SK-N-SH (cell line): ENCODE measurements around the gene CELF5. TPM values are rescaled to one million over a fixed set of nuclear protein-coding genes. Genes with fewer than 3 reads are reported as not detected.

Experiments
- CTCF ChIA-PET: fragments of 300-600, 350-600 bp; formaldehyde crosslinking; extraction: SDS; loops from one replicate; lab custom pipeline; 2021; lab: Yijun Ruan, JAX
- POLR2A ChIA-PET: fragments of 350-600 bp; sonication (Branson Sonifier 250); formaldehyde crosslinking; extraction: SDS; loops from one replicate; lab custom pipeline; 2020; ENCODE audit warnings: antibody characterized with exemption, inconsistent platforms; lab: Yijun Ruan, JAX
- DNase-seq: peaks from one replicate; pipeline ENCODE4 v3.0.0; 2012
- H2AFZ ChIP-seq: fragments of 200-600 bp; sonication (generic); 2 replicates; pipeline ENCODE4 v1.8.1; 2016; ENCODE audit warnings: antibody characterized with exemption, mild to moderate bottlenecking, low read depth
- H3F3A ChIP-seq: fragments of 200-600 bp; sonication (generic); replicated peaks from 2 replicates; pipeline ENCODE3; 2016; ENCODE audit warnings: antibody characterized with exemption, mild to moderate bottlenecking; ENCODE audit not compliant: insufficient read depth
- H3K27ac ChIP-seq, 2 experiments: fragments of 200-500 bp in 1 of 2; fragments of 200-600 bp in 1 of 2; sonication (Bioruptor generic) in 1 of 2; sonication (generic), shearing (Covaris generic) in 1 of 2; 2 replicates each; pipeline versions ENCODE4 v1.5.1 to v1.6.1; 2014 to 2016; ENCODE audit warnings: low read depth in 2 of 2, inconsistent platforms in 1 of 2, low read length in 1 of 2, mild to moderate bottlenecking in 1 of 2, mixed read lengths in 1 of 2
- H3K27me3 ChIP-seq: fragments of 200-600 bp; sonication (generic), shearing (Covaris generic); 2 replicates; pipeline ENCODE4 v1.6.1; 2016; ENCODE audit warnings: mixed run types; ENCODE audit not compliant: insufficient read depth
- H3K36me3 ChIP-seq, 2 experiments: fragments of 200-500 bp in 1 of 2; fragments of 200-600 bp in 1 of 2; sonication (Bioruptor generic) in 1 of 2; sonication (generic) in 1 of 2; replicated peaks in 1 of 2; 2 replicates each; pipeline versions ENCODE3 to v1.5.1; 2014 to 2016; ENCODE audit warnings: low read length in 1 of 2, mild to moderate bottlenecking in 1 of 2; ENCODE audit not compliant: insufficient read depth in 2 of 2, control insufficient read depth in 1 of 2
- H3K4me1 ChIP-seq, 2 experiments: fragments of 200-500 bp in 1 of 2; fragments of 200-600 bp in 1 of 2; sonication (Bioruptor generic) in 1 of 2; sonication (generic), shearing (Covaris generic) in 1 of 2; 2 replicates each; pipeline versions ENCODE4 v1.5.1 to v1.6.1; 2014 to 2016; ENCODE audit warnings: low read depth in 1 of 2, low read length in 1 of 2, mixed run types in 1 of 2; ENCODE audit not compliant: insufficient read depth in 2 of 2, control insufficient read depth in 1 of 2
- H3K4me2 ChIP-seq: fragments of 200-600 bp; sonication (generic), shearing (Covaris generic); 2 replicates; pipeline ENCODE4 v1.6.1; 2017; ENCODE audit warnings: mixed run types
- H3K4me3 ChIP-seq, 2 experiments: fragments of 200-500 bp in 1 of 2; fragments of 200-600 bp in 1 of 2; sonication (Bioruptor generic) in 1 of 2; sonication (generic), shearing (Covaris generic) in 1 of 2; 2 replicates each; pipeline versions ENCODE4 v1.5.1 to v1.8.1; 2014 to 2016; ENCODE audit warnings: low read depth in 2 of 2, inconsistent platforms in 1 of 2, low read length in 1 of 2, mild to moderate bottlenecking in 1 of 2, mixed read lengths in 1 of 2, moderate library complexity in 1 of 2
- H3K79me2 ChIP-seq: fragments of 200-600 bp; sonication (generic); 2 replicates; pipeline ENCODE4 v1.8.1; 2017; ENCODE audit warnings: mild to moderate bottlenecking; ENCODE audit not compliant: insufficient read depth
- H3K9ac ChIP-seq: fragments of 200-600 bp; sonication (generic); 2 replicates; pipeline ENCODE4 v1.6.1; 2017; ENCODE audit warnings: mixed run types
- H3K9me2 ChIP-seq: fragments of 200-600 bp; sonication (generic); 2 replicates; pipeline ENCODE4 v1.6.1; 2017; ENCODE audit warnings: mixed run types
- H3K9me3 ChIP-seq: fragments of 200-600 bp; sonication (generic); 2 replicates; pipeline ENCODE4 v1.6.1; 2017; ENCODE audit warnings: mixed run types, mild to moderate bottlenecking, moderate library complexity
- H4K20me1 ChIP-seq: fragments of 200-600 bp; sonication (generic); 2 replicates; pipeline ENCODE4 v1.6.1; 2017; ENCODE audit warnings: mild to moderate bottlenecking, mixed run types; ENCODE audit not compliant: insufficient read depth
- CTCF ChIP-seq: fragments of 200-600 bp; sonication (generic); IDR thresholded peaks from 2 replicates; pipeline ENCODE4 v1.6.1; 2017; ENCODE audit warnings: antibody characterized with exemption, mild to moderate bottlenecking, moderate library complexity
- FOSL2 ChIP-seq: IDR thresholded peaks from 2 replicates; pipeline ENCODE4 v1.4.0; 2012; ENCODE audit warnings: low read depth, mild to moderate bottlenecking, moderate library complexity, borderline replicate concordance
- FOXJ3 ChIP-seq: sonication (generic); formaldehyde crosslinking; IDR thresholded peaks from 2 replicates; pipeline ENCODE4 v1.5.1; 2020; ENCODE audit warnings: mild to moderate bottlenecking, missing genetic modification reagents
- FOXM1 ChIP-seq: IDR thresholded peaks from 2 replicates; pipeline ENCODE4 v1.4.0; 2012; ENCODE audit warnings: low read depth, mild to moderate bottlenecking
- IRF3 ChIP-seq: fragments of 150-350 bp; IDR thresholded peaks from 2 replicates; pipeline ENCODE4 v1.6.1; 2016; ENCODE audit warnings: mild to moderate bottlenecking, low read depth, low read length
- JUND ChIP-seq: IDR thresholded peaks from 2 replicates; pipeline ENCODE4 v1.4.0; 2012
- MXI1 ChIP-seq: IDR thresholded peaks from 2 replicates; pipeline ENCODE4 v1.6.1; 2012; ENCODE audit warnings: mild to moderate bottlenecking, low read depth, low read length, improper control_type of control experiment
- NRF1 ChIP-seq: IDR thresholded peaks from 2 replicates; pipeline ENCODE4 v1.6.1; 2012; ENCODE audit warnings: low read depth, mild to moderate bottlenecking, low read length
- POLR2AphosphoS5 ChIP-seq: IDR thresholded peaks from 2 replicates; pipeline ENCODE4 v1.6.1; 2012; ENCODE audit warnings: low read depth, low read length
- RCOR1 ChIP-seq: fragments of 150-350 bp; IDR thresholded peaks from 2 replicates; pipeline ENCODE4 v1.6.1; 2017; ENCODE audit warnings: antibody characterized with exemption, low read length
- RFX5 ChIP-seq: IDR thresholded peaks from 2 replicates; pipeline ENCODE4 v1.6.1; 2012; ENCODE audit warnings: mild to moderate bottlenecking, improper control_type of control experiment, low read length
- RXRA ChIP-seq: IDR thresholded peaks from 2 replicates; pipeline ENCODE4 v1.4.0; 2012; ENCODE audit warnings: low read depth, mild to moderate bottlenecking, borderline replicate concordance
- SIN3A ChIP-seq: IDR thresholded peaks from 2 replicates; pipeline ENCODE4 v1.6.1; 2012; ENCODE audit warnings: low read depth, mild to moderate bottlenecking, low read length, moderate library complexity, borderline replicate concordance
- SMC3 ChIP-seq: IDR thresholded peaks from 2 replicates; pipeline ENCODE4 v1.6.1; 2012; ENCODE audit warnings: low read depth, low read length, improper control_type of control experiment
- TAF1 ChIP-seq: IDR thresholded peaks from 2 replicates; pipeline ENCODE4 v1.6.1; 2012; ENCODE audit warnings: low read depth, mild to moderate bottlenecking, low read length, moderate library complexity, borderline replicate concordance
- TCF12 ChIP-seq: IDR thresholded peaks from 2 replicates; pipeline ENCODE4 v1.4.0; 2012
- TEAD4 ChIP-seq: IDR thresholded peaks from 2 replicates; pipeline ENCODE4 v1.4.0; 2012; ENCODE audit warnings: mild to moderate bottlenecking, borderline replicate concordance; ENCODE audit not compliant: insufficient read depth
- USF1 ChIP-seq: IDR thresholded peaks from 2 replicates; pipeline ENCODE4 v1.4.0; 2012; ENCODE audit warnings: low read depth, borderline replicate concordance
- YY1 ChIP-seq: IDR thresholded peaks from 2 replicates; pipeline ENCODE4 v1.4.0; 2012; ENCODE audit warnings: low read depth, mild to moderate bottlenecking
- WGBS: methylation state at CpG from one replicate; pipeline ENCODE4 v1.1.6; 2017; ENCODE audit warnings: low lambda C conversion rate; 5-methylcytosine and 5-hydroxymethylcytosine counted together
- polyA plus RNA-seq, 3 experiments: library from polyadenylated mRNA; depleted of rRNA; stranded (reverse); fragments of >200 nt; gene quantifications; 2 replicates each; pipeline ENCODE4 v1.2.3, GENCODE V29; 2012
- TF ChIP-seq, protein P1 (sequence below): IDR thresholded peaks from 2 replicates; pipeline ENCODE4 v1.4.0; 2012; ENCODE audit warnings: low read depth
- TF ChIP-seq, protein P2 (sequence below): IDR thresholded peaks from 2 replicates; pipeline ENCODE4 v1.4.0; 2012; ENCODE audit warnings: low read depth, borderline replicate concordance

Gene CELF5
- polyA plus RNA-seq, 1 of the 3 experiments (the other 2 are of a cell fraction), result 0.33 TPM

- TF ChIP-seq CTCF (no peak), YY1 (no peak), TCF12 (no peak), FOXJ3 (CRISPR knock-in tag) (no peak)
- TF ChIP-seq, protein P1, sequence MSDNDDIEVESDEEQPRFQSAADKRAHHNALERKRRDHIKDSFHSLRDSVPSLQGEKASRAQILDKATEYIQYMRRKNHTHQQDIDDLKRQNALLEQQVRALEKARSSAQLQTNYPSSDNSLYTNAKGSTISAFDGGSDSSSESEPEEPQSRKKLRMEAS, result no peak
- TF ChIP-seq, all 33 proteins: peak for 0
These were observed 15.9 kb upstream of the CELF5 start (continued) for GRCh38 chr19:3208317-3209207.

GRCh38 chr19:3210347-3211017 lies 14.0 kb upstream of the CELF5 start:
- Histone ChIP-seq H3K27me3 (no peaks in the 10 kb centered on the region), H3K9me2 (no peaks in the 10 kb centered on the region), H2AFZ (no peak overlapping the region), H3K4me2 (no peak overlapping the region), H4K20me1 (0 out of 2 replicates have a peak, but pooled peaks cover 5% of the 10 kb centered on the region), H3K4me1 (no peaks in the 10 kb centered on the region), H3K9ac (no peak overlapping the region), H3K9me3 (no peaks in the 10 kb centered on the region), H3K4me3 (no peak overlapping the region; a peak in 1 of 4 replicates), H3K36me3 (peaks cover 5 to 13% of the 10 kb centered on the region in 2 experiments), H3K79me2 (no peaks in the 10 kb centered on the region), H3K27ac (no peak overlapping the region), H3F3A (no peaks in the 10 kb centered on the region)
- 37% methylated on average over 19 of the region's 20 CpGs for WGBS
- DNase-seq, result peak; percentile 90
- CTCF ChIA-PET, result interaction anchor here (0.7 to 2.4 kb wide), 14 partner anchors 9 to 253 kb away, joined by 3 to 17 read pairs (median 6); partner anchors contain the start of genes CELF5 and NCLN
- POLR2A ChIA-PET, result no interaction called here
- TF ChIP-seq, protein P2, sequence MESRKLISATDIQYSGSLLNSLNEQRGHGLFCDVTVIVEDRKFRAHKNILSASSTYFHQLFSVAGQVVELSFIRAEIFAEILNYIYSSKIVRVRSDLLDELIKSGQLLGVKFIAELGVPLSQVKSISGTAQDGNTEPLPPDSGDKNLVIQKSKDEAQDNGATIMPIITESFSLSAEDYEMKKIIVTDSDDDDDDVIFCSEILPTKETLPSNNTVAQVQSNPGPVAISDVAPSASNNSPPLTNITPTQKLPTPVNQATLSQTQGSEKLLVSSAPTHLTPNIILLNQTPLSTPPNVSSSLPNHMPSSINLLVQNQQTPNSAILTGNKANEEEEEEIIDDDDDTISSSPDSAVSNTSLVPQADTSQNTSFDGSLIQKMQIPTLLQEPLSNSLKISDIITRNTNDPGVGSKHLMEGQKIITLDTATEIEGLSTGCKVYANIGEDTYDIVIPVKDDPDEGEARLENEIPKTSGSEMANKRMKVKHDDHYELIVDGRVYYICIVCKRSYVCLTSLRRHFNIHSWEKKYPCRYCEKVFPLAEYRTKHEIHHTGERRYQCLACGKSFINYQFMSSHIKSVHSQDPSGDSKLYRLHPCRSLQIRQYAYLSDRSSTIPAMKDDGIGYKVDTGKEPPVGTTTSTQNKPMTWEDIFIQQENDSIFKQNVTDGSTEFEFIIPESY, result no peak
- no peak for TF ChIP-seq TCF12
- no peak for TF ChIP-seq TEAD4
- no peak for TF ChIP-seq USF1
- TF ChIP-seq POLR2AphosphoS5, result no peak; the same call in 1 of the 2 replicates
- TF ChIP-seq IRF3, result no peak
- no peak for TF ChIP-seq JUND
- no peak for TF ChIP-seq FOXM1
- no peak for TF ChIP-seq MXI1
- no peak for TF ChIP-seq RFX5
- no peak for TF ChIP-seq NRF1
- peak; percentile 64 for TF ChIP-seq CTCF
- no peak for TF ChIP-seq RCOR1
- peak; percentile 50; the same call in 1 of the 2 replicates for TF ChIP-seq SMC3
- TF ChIP-seq RXRA, result no peak
- no peak for TF ChIP-seq FOSL2
- no peak for TF ChIP-seq TAF1
- TF ChIP-seq SIN3A, result 0 out of 2 replicates have a peak, but pooled peaks have one; percentile 48
